Measurements from ENCODE around the gene KIAA0232.
"Not testable (repeated sequence)": the region's sequence is repeated elsewhere in the genome, so short reads cannot be mapped to it uniquely, and the experiment has no call there.

Gene KIAA0232

DNA sequence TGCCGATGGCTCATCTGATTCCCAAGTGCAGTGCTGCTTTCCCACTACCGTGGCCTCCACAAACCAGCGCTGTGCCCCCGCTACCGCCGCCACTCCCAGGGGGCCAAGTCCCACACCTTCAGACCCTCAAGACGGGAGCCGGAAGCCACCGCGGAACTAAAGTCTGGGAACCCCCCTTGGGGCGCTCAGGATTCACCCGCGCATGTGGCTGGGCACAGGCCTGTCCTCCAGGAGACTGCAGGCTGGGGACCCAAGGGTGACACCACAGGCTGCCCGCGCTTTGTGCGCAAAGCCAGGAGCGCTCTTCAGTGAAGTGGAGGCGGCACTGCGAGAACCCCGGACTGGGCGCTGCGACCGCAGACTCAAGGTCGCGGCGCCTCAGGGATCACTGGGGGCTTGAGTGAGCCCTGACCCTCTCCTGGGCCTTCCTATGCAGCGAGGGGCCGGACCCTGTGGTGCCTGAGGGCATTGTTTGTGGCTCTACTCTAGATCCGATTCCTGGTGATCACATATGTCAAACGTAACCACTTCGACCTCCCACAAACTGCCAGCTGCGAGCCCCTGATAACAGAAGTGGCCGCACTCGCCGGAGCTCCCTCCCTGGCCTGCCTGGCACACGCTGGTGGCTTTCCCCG is 106.7 kb downstream of the KIAA0232 start:
- Histone ChIP-seq H3K9ac (no peak overlapping the region), H3K4me2 (ENCODE audit: low read length) (no peak overlapping the region), H3K9me3 (ENCODE audit: control insufficient read depth, low read length) (no peaks in the 10 kb centered on the region), H3K27me3 (ENCODE audit: control insufficient read depth, insufficient read depth, low read length) (no peaks in the 10 kb centered on the region), H3K4me1 (peaks cover 3% of the 10 kb centered on the region), H3K4me3 (ENCODE audit: low read depth, low read length) (no peak overlapping the region), H3K79me2 (no peaks in the 10 kb centered on the region), H2AFZ (no peak overlapping the region), H3K27ac (no peak overlapping the region), H3K36me3 (ENCODE audit: control insufficient read depth, insufficient read depth, low read length) (no peaks in the 10 kb centered on the region)
- TF ChIP-seq, protein P1, sequence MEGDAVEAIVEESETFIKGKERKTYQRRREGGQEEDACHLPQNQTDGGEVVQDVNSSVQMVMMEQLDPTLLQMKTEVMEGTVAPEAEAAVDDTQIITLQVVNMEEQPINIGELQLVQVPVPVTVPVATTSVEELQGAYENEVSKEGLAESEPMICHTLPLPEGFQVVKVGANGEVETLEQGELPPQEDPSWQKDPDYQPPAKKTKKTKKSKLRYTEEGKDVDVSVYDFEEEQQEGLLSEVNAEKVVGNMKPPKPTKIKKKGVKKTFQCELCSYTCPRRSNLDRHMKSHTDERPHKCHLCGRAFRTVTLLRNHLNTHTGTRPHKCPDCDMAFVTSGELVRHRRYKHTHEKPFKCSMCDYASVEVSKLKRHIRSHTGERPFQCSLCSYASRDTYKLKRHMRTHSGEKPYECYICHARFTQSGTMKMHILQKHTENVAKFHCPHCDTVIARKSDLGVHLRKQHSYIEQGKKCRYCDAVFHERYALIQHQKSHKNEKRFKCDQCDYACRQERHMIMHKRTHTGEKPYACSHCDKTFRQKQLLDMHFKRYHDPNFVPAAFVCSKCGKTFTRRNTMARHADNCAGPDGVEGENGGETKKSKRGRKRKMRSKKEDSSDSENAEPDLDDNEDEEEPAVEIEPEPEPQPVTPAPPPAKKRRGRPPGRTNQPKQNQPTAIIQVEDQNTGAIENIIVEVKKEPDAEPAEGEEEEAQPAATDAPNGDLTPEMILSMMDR (IDR thresholded peaks at IDR 0.05) = no peak

DNA sequence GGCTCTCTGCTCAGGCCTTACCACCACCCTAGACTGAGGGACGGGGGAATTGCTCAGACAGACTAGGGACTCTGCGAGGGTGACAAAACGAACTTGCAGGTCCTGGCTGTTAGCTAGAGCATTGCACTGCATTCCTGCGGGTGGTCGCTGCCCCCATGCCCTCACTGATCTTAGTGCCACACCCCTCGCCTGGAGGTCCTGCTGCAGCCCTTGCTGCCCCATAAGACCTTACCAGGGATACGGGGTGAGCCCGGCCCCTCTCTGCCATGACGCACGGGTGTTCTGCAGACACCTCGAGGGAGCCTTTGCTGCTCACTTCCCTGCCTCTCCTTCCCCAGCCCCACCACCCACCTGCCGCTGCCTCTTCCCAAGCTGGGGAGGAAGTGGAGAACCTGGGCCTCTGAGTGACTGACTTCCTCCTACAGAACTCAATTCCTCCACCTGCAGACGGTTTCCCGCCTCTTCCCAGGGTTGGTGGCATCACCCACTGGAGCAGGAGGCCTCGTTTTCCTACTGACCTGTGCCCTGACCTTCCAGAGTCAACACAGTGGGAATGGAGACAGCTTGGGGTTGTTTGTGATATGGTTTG is 107.3 kb downstream of the KIAA0232 start:
- Histone ChIP-seq H3K27ac (no peak overlapping the region), H3K79me2 (no peaks in the 10 kb centered on the region), H3K9me3 (ENCODE audit: control insufficient read depth, low read length) (no peaks in the 10 kb centered on the region), H3K27me3 (ENCODE audit: control insufficient read depth, insufficient read depth, low read length) (no peaks in the 10 kb centered on the region), H3K4me3 (ENCODE audit: low read depth, low read length) (no peak overlapping the region), H3K9ac (no peak overlapping the region), H3K36me3 (ENCODE audit: control insufficient read depth, insufficient read depth, low read length) (no peaks in the 10 kb centered on the region), H2AFZ (no peak overlapping the region), H3K4me2 (ENCODE audit: low read length) (no peak overlapping the region), H3K4me1 (peaks cover 3% of the 10 kb centered on the region)
- TF ChIP-seq, protein P1 (IDR thresholded peaks at IDR 0.05) = no peak

DNA sequence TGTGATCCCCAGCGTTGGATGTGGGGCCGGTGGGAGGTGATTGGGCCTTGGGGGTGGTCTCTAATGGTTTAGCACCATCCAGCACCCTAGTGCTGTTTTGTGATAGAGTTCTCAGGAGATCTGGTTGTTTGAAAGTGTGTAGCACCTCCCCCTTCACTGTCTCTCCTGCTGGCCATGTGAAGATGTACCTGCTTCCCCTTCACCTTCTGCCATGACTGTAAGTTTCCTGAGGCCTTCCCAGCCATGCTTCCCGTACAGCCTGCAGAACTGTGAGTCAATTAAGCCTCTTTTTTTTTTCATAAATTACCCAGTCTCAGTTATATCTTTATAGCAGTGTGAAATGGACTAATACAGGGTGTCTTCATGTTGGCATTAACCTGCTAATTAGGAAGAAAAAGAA is 107.8 kb downstream of the KIAA0232 start:
- Histone ChIP-seq H3K4me1 (peaks cover 3% of the 10 kb centered on the region), H3K27ac (no peak overlapping the region)
- TF ChIP-seq, protein P1 (IDR thresholded peaks at IDR 0.05) = no peak

DNA sequence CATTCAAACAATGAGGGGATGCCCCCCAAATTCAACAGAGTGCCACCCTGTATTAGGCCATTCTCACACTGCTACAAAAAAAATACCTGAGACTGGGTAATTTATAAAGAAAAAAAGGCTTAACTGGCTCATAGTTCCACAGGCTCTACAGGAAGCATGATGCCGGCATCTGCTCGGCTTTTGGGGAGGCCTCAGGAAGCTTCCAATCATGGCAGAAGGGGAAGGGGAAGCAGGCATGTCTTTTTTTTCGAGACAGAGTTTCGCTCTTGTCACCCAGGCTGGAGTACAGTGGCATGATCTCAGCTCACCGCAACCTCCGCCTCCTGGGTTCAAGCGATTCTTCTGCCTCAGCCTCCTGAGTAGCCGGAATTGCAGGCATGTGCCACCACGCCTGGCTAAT is 108.4 kb downstream of the KIAA0232 start:
- not testable (repeated sequence) for H3K9ac ChIP-seq; H2AFZ ChIP-seq; H3K36me3 ChIP-seq (ENCODE audit: control insufficient read depth, insufficient read depth, low read length); H3K27ac ChIP-seq; H3K4me2 ChIP-seq (ENCODE audit: low read length); H3K4me1 ChIP-seq; H3K4me3 ChIP-seq (ENCODE audit: low read depth, low read length); H3K9me3 ChIP-seq (ENCODE audit: control insufficient read depth, low read length); H3K79me2 ChIP-seq; H3K27me3 ChIP-seq (ENCODE audit: control insufficient read depth, insufficient read depth, low read length)

More for the DNA sequence above, 107.8 kb downstream of the KIAA0232 start:
- H3K9me3 ChIP-seq (ENCODE audit: control insufficient read depth, low read length) = no peaks in the 10 kb centered on the region
- H3K79me2 ChIP-seq = no peaks in the 10 kb centered on the region
- H3K27me3 ChIP-seq (ENCODE audit: control insufficient read depth, insufficient read depth, low read length) = no peaks in the 10 kb centered on the region
- no peak overlapping the region for H3K4me2 ChIP-seq (ENCODE audit: low read length)
- H3K9ac ChIP-seq = no peak overlapping the region
- H3K4me3 ChIP-seq (ENCODE audit: low read depth, low read length) = no peak overlapping the region
- H2AFZ ChIP-seq = no peak overlapping the region
- H3K36me3 ChIP-seq (ENCODE audit: control insufficient read depth, insufficient read depth, low read length) = no peaks in the 10 kb centered on the region

GRCh38 chr4:6891436-6892170 is 109.1 kb downstream of the KIAA0232 start:
- Histone ChIP-seq H3K27me3 (ENCODE audit: control insufficient read depth, insufficient read depth, low read length) (no peaks in the 10 kb centered on the region), H3K36me3 (ENCODE audit: control insufficient read depth, insufficient read depth, low read length) (no peaks in the 10 kb centered on the region), H3K9ac (no peak overlapping the region), H2AFZ (no peak overlapping the region), H3K9me3 (ENCODE audit: control insufficient read depth, low read length) (no peaks in the 10 kb centered on the region), H3K4me2 (ENCODE audit: low read length) (no peak overlapping the region), H3K79me2 (no peaks in the 10 kb centered on the region), H3K4me3 (ENCODE audit: low read depth, low read length) (no peak overlapping the region), H3K4me1 (no peaks in the 10 kb centered on the region), H3K27ac (no peak overlapping the region)
- TF ChIP-seq, protein P1 (IDR thresholded peaks at IDR 0.05) = no peak

Measured in parathyroid adenoma (tissue), 2 donors.